CD4-positive, alpha-beta T cell treated with Interleukin-10 for 1 hour (primary cell): ENCODE measurements around the gene TOX3.

Experiments
- DNase-seq: peaks from one replicate; pipeline ENCODE4 v3.0.0-alpha.2; 2020

TOX3 gene

DNA sequence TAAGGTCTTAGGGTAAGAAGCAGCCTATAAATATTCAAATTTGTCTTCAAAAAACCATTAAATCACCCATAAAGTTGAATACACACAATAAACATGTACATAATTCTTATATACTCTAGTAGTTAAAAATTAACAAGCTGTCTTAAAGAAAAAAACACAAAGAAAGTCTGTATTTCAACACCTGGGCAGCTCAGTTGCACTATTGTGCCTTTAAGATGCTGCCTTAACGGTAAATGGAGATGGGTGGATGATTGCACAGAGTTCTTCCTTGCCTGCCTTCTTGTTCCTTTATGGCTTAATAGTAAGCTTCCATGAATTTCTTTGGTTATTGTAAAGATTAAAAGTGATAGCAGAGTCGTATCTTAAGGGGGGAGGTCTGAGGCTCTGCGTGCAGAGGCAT lies 105.1 kb downstream of the TOX3 start:
- DNase-seq: no peak

DNA sequence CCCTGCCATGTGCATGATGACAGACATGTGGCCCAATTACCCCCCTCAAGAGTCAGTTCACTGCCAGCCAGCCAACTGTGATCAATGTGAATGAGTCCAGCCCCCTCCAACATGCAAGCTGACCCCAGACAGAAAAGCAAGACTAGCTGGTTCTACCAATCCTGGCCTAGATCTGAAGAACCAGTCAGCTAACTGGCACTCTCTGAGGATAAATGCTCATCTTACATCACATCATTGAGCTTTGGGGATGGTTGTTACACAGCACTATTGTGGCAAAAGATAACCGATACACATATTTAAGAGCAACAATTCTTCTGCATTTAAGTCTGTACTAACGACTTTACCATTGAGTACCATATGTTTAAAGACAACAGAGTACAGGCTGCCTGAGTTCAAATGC lies 106.7 kb downstream of the TOX3 start:
- no peak for DNase-seq

DNA sequence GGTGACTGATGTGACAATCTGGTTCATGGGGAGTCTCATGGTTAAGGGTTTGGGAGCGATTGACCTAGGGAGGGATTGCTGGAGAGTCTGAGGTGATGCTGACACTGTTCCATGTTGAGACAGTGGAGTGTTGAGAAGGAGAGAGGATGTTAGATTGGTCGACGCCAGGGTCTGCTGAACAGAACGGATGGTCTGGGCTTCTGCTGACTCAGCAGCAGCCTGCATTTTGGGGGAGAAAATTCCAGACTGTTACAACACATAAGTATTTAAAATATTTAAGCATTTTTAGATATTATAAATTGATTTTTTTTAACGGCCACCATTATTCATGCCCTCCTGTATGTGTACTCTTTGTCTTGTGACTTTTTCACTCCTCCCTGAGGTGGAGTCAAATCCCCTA lies 107.2 kb downstream of the TOX3 start:
- DNase-seq: no peak

DNA sequence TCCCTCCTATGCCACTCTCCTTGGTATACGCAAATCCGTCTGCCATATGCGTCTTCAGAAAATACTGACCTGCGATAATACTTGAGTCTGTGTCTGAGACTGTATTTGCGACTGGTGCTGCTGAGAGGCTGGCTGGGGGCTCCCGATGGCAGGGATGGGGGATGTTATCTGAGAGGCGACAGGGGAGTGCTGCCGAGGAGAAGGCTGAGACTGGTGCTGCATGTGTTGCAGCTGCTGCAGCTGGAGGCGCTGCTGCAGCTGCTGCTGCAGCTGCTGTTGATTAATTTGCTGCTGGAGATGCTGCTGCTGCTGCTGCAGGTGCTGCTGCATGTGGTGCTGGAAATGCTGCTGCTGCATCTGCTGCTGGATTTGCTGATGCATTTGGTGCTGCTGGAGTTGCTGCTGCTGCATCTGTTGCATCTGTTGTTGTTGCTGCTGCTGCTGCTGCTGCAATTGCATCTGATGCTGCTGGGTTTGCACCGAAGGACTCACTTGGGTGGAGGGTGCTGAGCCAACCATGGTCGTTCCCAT lies 107.7 kb downstream of the TOX3 start:
- no peak for DNase-seq

DNA sequence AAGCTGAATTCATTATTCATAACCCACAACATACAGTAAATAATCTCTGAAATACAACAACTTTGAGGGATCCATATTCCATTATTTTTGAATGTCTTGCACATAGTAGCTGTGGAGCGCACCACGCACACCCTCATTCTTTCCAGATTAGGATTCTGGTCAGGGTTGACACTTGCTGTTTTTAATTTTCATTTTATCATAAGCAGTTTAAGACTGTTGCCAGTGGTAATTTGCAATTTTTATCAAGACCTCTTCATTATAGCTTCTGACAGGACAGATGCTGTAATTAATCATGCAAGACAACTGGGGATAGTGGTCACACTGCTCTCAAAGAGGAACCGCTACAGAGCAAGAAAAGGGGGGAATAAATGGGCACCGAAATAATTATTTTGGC lies 109.7 kb downstream of the TOX3 start:
- DNase-seq: no peak

DNA sequence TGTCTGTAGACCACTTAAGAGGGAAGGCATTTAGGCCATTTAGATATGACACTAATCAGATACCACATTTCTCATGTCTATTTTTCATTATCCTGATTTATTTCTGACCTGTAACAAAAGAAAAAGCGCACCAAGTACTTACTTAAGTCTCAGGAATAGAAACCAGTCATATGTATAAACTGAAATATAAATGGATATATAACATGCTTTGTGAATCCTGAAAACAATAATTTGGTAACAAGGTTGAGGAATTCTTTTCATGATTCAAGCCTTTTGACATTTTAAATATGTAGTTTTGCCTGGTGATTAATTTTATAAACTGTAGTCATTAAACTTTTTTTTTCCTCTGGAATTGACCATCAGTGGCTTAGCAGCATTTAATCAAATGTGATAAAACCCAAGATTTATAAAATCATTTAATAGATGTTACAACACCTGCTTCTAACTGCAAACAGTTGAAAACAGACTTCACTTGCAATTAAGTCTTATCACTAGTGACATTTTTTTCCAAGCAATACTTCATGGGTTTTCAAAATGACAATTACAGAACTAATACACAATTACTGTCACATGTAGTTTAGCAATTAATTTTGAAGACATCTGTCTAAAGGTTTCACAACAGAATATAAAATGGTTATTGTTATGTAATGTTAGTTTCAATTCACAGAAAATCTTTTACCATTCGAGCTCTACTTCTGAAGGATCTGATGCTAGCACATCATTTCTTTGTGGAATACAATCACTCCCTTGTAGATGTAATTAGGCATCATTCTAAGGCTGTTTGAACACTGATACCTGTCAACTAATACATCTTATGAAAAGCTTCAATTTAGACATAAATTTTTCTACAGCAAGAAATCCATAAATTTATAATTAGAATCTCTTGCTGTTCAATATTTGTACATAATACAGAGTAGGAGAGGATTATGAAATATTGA lies 110.3 kb downstream of the TOX3 start:
- no peak for DNase-seq

DNA sequence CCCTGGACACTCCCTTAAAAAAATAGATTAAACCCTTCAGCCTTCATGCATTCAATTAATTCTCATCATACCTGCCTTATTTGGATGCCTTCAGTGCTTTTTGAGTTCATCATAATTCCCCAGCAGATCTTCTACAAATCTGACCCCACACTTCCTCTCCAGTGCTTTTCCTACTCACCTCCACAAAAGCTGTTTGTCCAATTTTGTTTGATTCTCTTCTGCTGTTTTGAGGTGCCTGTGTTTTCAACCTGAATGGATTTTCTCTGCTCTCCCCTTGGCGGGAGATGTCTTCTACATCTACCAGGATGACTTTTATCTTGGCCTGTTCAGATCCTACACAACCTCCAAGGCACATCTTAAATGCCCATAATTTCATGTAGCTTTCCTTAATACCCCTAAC lies 112.7 kb downstream of the TOX3 start:
- DNase-seq: no peak

DNA sequence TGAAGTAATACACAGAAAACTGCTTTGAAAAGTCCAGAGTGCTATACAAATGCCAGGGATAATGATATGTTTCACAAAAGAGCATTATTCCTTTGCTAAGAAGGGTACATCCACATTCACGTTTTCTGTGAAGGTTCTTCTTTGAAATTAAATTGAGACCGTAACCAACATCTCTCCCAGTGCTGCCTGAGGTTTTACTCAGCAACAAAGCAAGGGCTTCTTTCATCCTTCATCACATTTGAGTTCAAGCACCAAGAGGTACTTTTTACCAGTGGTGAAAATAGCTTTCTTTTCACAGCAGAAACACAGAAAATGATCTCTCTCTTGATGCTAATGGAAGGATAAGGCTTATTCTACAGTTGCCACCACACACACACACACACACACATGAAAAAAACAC lies 113.3 kb downstream of the TOX3 start:
- DNase-seq: no peak

DNA sequence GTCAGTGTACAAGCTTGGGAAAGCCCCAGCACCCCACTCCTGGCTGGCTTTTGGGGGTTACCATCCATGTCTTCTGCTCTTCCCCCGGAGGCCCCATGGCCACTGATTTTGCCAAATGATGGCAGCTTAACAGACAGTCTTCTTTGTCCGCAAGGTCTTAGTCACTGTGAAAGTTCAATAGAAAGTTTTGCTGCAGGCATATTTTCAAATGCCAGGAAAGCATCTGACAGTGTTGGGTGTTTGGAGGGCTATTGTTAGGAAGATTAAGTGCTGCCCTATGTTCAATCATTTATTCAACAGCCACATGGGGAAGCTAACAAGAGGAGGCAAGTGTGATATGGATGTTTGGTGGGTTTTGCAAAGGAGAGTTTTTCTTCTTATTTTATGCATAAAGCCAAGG lies 122.4 kb downstream of the TOX3 start:
- DNase-seq: no peak

DNA sequence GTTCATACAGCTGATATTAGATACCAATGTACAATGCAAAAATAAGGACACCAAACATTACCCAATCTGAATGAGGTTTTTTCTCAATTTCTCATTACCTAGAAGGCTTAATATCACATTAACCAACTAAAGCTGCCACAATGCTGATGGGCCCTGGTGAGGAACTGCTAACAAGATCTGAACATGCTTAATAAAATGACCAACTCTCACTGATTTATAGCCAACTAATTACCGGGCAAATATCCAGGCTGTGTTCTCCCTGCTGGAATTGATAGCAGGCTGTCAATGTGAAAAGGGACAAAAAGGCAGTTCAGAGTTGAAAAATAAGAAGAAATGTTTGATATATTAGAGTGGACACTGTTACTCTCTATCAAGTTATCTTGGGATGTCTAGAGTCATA lies 124.6 kb downstream of the TOX3 start:
- DNase-seq: no peak

DNA sequence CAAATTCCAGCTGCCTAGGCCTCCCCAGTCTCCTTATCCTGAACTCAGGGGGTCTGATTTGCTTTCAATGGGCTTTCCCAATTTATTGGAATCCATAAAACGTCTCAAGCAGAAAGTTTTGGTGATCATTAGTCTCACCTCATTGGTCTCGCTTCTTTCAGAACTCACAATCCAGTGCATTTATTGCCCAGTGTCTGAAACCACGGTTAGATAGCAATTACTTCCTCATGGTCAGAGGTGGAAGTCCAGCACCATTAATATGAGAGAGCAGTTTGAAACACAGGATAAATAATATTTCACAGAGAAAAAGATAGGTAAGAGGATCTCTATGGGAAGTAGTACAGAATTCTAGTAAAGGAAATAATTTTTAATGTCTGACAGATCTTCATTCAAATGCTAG lies 128.7 kb downstream of the TOX3 start:
- no peak for DNase-seq

DNA sequence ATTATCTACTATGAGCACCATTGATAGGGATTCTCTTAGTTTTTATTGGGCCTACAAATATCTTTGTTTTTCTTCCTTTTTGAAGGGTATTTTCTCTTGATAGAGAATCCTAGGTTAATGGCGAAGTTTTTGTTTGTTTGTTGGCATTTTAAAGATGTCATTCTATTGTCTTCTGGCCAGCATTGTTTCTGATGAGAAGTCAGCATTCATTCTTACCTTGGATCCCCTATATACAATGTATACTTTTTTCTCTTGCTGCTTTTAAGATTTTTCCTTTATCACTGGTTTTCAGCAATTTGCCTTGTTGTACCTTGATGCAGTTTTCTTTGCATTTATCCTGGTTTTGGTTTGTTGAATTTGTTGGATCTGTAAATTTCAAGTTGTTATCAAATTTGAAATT lies 130.1 kb downstream of the TOX3 start:
- no peak for DNase-seq

DNA sequence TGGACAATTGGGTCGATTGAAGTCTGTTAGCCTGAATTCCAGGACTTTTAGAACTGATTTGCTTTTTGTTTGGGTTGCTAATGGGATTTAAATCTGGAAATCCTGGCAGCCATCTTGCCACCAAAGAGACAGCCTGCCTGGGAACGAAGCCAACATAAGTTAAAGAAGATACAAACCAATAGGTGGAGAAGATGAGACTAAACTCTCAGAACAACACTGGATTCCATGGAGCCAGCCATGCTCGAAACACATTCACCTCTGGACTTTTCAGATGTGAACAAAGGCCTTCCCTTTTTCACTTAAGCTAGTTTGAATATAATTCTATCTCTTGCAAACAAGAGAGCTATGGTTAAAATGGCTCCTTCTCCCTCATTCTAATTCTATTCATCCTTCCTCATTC lies 135.9 kb downstream of the TOX3 start:
- no peak for DNase-seq

DNA sequence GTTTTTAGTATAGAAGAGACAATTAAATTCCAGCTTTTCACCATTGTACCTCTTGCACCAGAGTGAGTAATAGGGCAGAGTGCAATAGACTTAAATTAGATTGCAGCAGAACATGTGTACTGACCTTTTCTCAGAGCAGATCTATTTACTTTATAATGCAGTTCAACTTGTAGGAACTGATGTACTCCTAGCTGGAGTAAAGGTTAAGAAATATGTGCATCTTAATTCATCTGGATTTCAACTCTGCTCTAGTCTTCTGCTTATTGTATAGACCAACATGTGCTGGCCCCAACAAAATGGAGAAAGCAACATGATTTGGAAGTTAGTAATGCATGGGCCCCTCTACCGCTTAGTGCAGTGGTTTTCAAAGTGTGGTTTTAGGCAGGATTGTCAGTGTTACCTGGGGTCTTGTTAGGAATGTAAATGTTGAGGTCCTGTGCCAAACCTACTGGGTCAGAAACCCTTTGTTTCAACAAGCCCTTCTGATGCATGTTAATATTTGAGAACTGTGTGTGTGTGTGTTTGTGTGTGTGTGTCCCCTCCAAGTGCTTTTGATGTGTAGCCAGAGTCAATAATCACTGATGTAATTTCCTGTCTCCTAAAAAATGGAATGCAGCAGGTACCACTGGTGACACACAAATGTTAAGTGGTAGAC lies 138.6 kb downstream of the TOX3 start:
- DNase-seq: no peak

DNA sequence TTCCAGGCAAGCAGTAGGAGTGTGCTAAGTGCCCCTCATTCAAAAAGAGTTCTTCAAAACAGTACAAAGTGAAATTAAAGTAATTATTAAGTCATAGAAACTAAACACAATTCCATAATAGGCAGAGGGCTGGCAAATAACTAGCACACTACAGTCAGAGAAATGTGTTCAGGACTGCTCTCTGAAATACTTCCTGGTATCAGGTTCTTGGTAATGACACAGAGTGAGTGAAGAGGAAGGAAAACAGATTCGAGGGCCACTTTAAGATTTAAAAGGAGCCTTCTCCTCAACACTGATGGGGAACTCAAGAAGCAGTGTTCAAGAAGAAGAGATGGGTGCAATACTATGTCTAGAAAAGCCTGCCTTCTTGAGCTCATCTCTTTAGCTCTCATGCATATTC lies 139.2 kb downstream of the TOX3 start:
- no peak for DNase-seq

DNA sequence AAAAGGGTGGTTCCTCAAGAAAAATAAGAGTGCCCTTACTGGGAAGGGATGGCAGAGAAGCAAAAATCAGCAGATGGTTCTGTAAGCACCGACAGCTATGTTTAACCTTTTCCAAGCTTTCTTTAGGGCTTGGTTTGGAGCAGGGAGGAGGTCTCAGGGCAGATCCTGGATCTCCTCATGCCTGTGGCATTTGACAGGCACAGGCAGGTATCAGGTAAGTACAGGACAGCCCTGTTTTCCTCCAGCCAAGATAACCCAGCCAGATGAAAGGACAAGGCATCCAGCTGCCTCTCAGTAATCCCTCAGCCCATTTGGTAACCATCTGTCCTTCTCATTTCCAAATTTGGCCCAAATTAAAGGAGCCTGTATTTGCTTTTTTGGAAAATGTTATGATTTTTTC lies 141.5 kb downstream of the TOX3 start:
- no peak for DNase-seq

DNA sequence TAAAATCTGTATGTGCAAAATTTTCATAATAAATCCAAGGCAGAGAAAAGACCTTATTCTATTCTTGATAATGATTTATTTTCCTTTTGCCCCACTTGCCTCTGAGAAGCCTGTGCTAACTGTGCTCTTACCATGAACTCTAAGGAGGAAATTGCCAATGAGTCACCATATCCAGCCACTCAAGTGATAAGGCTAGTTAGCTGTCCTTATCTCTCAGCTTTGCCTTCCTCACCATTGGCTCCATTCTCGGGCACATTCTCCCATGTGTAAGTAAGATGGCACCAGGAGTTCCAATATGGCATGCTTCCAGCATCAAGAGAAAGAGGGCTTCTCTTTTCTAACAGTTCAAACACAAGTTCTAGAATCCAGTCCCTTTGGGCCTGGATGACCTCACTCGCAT lies 142.4 kb downstream of the TOX3 start:
- no peak for DNase-seq

DNA sequence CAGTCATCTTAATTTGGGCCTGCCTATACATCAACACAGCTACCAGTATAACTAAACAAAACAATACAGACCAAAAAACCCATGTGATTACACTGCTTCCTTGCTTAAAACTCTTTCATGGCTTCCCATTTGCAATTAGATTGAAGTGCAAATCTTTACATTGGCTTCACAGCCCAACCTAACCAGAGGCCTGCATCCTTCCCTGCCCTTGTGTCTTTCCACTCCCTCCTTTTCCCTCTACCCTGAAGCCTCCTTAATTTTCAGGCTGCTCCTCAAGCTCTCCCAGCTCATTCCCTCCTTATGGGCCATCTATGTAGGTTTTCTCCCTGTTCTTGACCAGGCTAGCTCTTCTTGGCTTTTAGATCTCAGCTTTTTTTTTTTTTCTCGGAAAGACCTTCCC lies 147.8 kb downstream of the TOX3 start:
- DNase-seq: no peak

DNA sequence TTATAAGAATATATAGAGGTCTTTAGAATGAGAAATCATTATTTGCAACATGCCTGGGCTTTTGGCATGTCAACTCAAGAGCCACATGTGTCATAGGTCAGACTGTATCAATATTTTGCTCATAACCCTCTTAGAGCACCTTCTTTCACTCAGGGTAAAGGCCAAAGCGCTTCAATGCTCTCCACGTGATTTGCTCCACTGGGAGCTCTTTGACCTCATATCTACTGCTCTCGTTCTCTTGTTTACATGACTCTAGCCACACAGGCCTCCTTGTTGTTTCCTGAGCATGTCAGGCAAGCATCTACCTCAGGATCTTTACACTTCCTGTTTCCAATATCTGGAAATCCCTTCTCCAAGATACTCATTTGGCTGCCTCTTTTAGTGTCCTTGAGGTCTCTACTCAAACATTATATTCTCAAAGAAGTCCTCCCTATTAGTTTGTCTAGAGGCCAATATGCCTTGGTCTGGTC lies 148.4 kb downstream of the TOX3 start:
- no peak for DNase-seq

DNA sequence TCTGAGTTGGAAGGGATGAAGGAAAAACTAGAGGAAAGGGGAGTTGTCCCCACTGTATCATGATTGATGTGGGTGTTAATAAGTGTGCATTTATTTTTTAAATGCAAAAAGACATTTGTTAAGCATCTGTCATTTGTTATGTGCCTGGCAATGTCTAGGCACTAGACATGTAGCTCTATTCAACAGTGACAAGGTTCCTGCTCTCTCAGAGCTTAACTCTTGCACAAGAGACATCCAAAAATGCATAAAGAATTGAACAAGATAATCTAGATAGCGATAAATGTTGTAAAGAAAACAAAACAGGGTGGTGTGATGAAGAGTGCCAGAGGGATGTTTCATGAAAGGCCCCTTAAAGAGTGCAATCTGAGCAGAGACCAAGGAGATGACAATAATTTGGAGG lies 148.9 kb downstream of the TOX3 start:
- DNase-seq: no peak

DNA sequence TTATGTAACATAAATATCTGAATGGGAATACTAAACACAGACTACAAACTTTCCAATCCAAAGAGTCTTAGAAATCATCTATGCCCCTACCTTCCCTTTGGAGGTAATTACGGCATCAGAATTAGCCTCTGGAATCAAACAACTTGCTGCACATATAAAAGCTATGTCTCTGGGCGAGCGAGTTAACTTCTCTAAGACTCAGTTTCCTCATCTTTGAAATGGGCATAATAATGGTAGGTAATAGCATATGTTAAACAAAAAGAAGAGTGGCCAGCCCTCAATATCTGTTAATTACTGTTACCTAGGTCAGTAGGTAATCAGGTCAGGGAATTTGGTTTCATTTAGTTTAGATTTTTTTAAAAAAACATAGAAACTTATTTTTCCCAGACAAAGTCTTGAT lies 153.5 kb downstream of the TOX3 start:
- DNase-seq: no peak

DNA sequence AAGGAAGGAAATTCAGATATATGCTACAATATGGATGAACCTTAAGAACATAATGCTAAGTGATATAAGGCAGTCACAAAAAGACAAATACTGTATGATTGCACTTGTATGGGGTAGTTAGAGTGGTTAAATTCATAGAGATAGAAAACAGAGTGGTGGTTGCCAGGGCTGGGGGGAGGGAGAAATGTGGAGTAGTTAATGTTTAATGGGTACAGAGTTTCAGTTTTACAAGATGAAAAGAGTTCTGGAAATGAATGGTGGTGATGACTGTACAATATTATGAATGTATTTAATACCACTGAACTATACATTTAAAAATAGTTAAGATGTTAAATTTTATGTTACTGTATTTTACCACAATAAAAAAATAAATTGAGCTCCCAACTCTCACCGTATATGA lies 157.9 kb downstream of the TOX3 start:
- DNase-seq: no peak
